Liver (tissue), 9 donors: ENCODE measurements around the gene WWC1. TPM values are rescaled to one million over a fixed set of nuclear protein-coding genes. Genes with fewer than 3 reads are reported as not detected.

Experiments
- DNase-seq: peaks from one replicate; pipeline ENCODE4 v3.0.0-alpha.2; 2017; ENCODE audit warnings: low spot score
- H3K27ac ChIP-seq, 2 donors: one replicate each; pipeline ENCODE4 v1.7.0; 2013; ENCODE audit warnings: inconsistent platforms in 2 of 2, low read length in 2 of 2, control low read depth in 1 of 2, low read depth in 1 of 2, mild to moderate bottlenecking in 1 of 2
- H3K27me3 ChIP-seq, 4 donors: one replicate each; pipeline versions ENCODE4 v1.6.1 to v1.7.0; 2013; ENCODE audit warnings: low read length in 3 of 4, inconsistent platforms in 1 of 4, mild to moderate bottlenecking in 1 of 4, moderate library complexity in 1 of 4; ENCODE audit not compliant: control insufficient read depth in 4 of 4, insufficient read depth in 4 of 4
- H3K36me3 ChIP-seq, 4 donors: one replicate each; pipeline versions ENCODE4 v1.6.1 to v1.7.0; 2013; ENCODE audit warnings: low read length in 3 of 4, mild to moderate bottlenecking in 3 of 4, low read depth in 1 of 4, moderate library complexity in 1 of 4; ENCODE audit not compliant: control insufficient read depth in 4 of 4, insufficient read depth in 3 of 4
- H3K4me1 ChIP-seq, 4 donors: one replicate each; pipeline versions ENCODE4 v1.6.1 to v1.7.0; 2013; ENCODE audit warnings: low read length in 3 of 4, mild to moderate bottlenecking in 3 of 4, moderate library complexity in 1 of 4; ENCODE audit not compliant: control insufficient read depth in 4 of 4, insufficient read depth in 4 of 4
- H3K4me3 ChIP-seq, 3 donors: one replicate each; pipeline versions ENCODE4 v1.6.1 to v1.7.0; 2013; ENCODE audit warnings: low read length in 3 of 3, control low read depth in 1 of 3, low read depth in 1 of 3, mild to moderate bottlenecking in 1 of 3
- H3K9ac ChIP-seq, 2 donors: one replicate each; pipeline ENCODE4 v1.7.0; 2013; ENCODE audit warnings: low read length in 2 of 2, mild to moderate bottlenecking in 2 of 2, moderate library complexity in 2 of 2, control low read depth in 1 of 2, low read depth in 1 of 2
- H3K9me3 ChIP-seq, 4 donors: one replicate each; pipeline versions ENCODE4 v1.6.1 to v1.7.0; 2013; ENCODE audit warnings: low read length in 3 of 4; ENCODE audit not compliant: control insufficient read depth in 4 of 4
- ATF3 ChIP-seq: IDR thresholded peaks from 2 replicates; pipeline ENCODE4 v1.6.1; 2016; ENCODE audit warnings: antibody characterized with exemption
- EGR1 ChIP-seq, 2 donors: IDR thresholded peaks; 2 replicates each; pipeline ENCODE4 v1.6.1; 2016 to 2018; ENCODE audit warnings: antibody characterized with exemption in 2 of 2, low read depth in 2 of 2
- FOXA2 ChIP-seq: IDR thresholded peaks from 2 replicates; pipeline ENCODE4 v1.6.1; 2016; ENCODE audit warnings: antibody characterized with exemption
- GABPA ChIP-seq, 2 donors: IDR thresholded peaks in 1 of 2; conservative IDR thresholded peaks in 1 of 2; 2 replicates each; pipeline ENCODE4 v1.6.1; 2016; ENCODE audit warnings: antibody characterized with exemption in 2 of 2, mild to moderate bottlenecking in 1 of 2, moderate library complexity in 1 of 2
- HNF4A ChIP-seq, 2 donors: conservative IDR thresholded peaks; 2 replicates each; pipeline ENCODE4 v1.6.1; 2016; ENCODE audit warnings: antibody characterized with exemption in 2 of 2, mild to moderate bottlenecking in 2 of 2
- HNF4G ChIP-seq: IDR thresholded peaks from 2 replicates; pipeline ENCODE4 v1.6.1; 2016; ENCODE audit warnings: antibody characterized with exemption
- JUND ChIP-seq, 2 donors: IDR thresholded peaks; 2 replicates each; pipeline ENCODE4 v1.6.1; 2016; ENCODE audit warnings: antibody characterized with exemption in 2 of 2
- MAX ChIP-seq: IDR thresholded peaks from 2 replicates; pipeline ENCODE4 v1.6.1; 2016; ENCODE audit warnings: antibody characterized with exemption
- RAD21 ChIP-seq, 2 donors: IDR thresholded peaks; 2 replicates each; pipeline ENCODE4 v1.6.1; 2016; ENCODE audit warnings: antibody characterized with exemption in 2 of 2, mild to moderate bottlenecking in 2 of 2
- REST ChIP-seq: IDR thresholded peaks from 2 replicates; pipeline ENCODE4 v1.6.1; 2016; ENCODE audit warnings: antibody characterized with exemption, mild to moderate bottlenecking
- RXRA ChIP-seq, 2 donors: IDR thresholded peaks; 2 replicates each; pipeline ENCODE4 v1.6.1; 2017 to 2018; ENCODE audit warnings: antibody characterized with exemption in 2 of 2, mild to moderate bottlenecking in 1 of 2
- SP1 ChIP-seq: IDR thresholded peaks from 2 replicates; pipeline ENCODE4 v1.6.1; 2018; ENCODE audit warnings: antibody characterized with exemption, mild to moderate bottlenecking
- ZBTB33 ChIP-seq: IDR thresholded peaks from 2 replicates; pipeline ENCODE4 v1.6.1; 2016; ENCODE audit warnings: antibody characterized with exemption
- WGBS: extraction: QIAGEN DNeasy Blood & Tissue Kit; methylation state at CpG from one replicate; pipeline ENCODE4 v1.1.7; 2013; 5-methylcytosine and 5-hydroxymethylcytosine counted together
- polyA plus RNA-seq, 2 donors: library from polyadenylated mRNA; stranded (reverse) in 1 of 2; unstranded in 1 of 2; fragments of 200-250 nt in 1 of 2; fragments of >200 nt in 1 of 2; fragmentation: Nextera tagmentation in 1 of 2; extraction: Ambion mirVana in 1 of 2; gene quantifications; one replicate each; pipeline versions ENCODE4 v1.2.1 to v1.2.3, GENCODE V29; 2013 to 2015
- total RNA-seq, 2 donors: library from RNA; depleted of rRNA; stranded (reverse); fragments of >200 nt; gene quantifications; one replicate each; pipeline ENCODE4 v1.2.3, GENCODE V29; 2014
- donor health status: healthy.
- donor health status: healthy.
- donor health status: healthy.
- donor health status: healthy.
- donor health status: healthy.

WWC1 gene
- total and polyA plus RNA-seq, 4 donors: 5.9 to 25.1 (median 14.8) TPM

GRCh38 chr5:168494057-168494555 is 202.7 kb downstream of the WWC1 start (continued):
- TF ChIP-seq REST: no peak
- no peak for TF ChIP-seq HNF4A (conservative IDR thresholded peaks at IDR 0.05)
- no peak for TF ChIP-seq FOXA2
- TF ChIP-seq EGR1 (IDR thresholded peaks at IDR 0.05; ENCODE audit: low read depth in 2 of 2): no peak

GRCh38 chr5:168502563-168503237 is 211.3 kb downstream of the WWC1 start:
- no peak overlapping the region for H3K9ac ChIP-seq
- no peak overlapping the region for H3K27ac ChIP-seq
- H3K4me1 ChIP-seq: no peaks in the 10 kb centered on the region
- TF ChIP-seq RXRA (IDR thresholded peaks at IDR 0.05) (no peak), EGR1 (IDR thresholded peaks at IDR 0.05; ENCODE audit: low read depth in 2 of 2) (no peak), ATF3 (no peak), JUND (IDR thresholded peaks at IDR 0.05) (no peak), SP1 (no peak), RAD21 (IDR thresholded peaks at IDR 0.05) (no peak), REST (no peak), HNF4G (no peak), ZBTB33 (no peak), GABPA (IDR thresholded peaks at IDR 0.05 in 1 of 2, conservative IDR thresholded peaks at IDR 0.05 in 1 of 2) (no peak), HNF4A (conservative IDR thresholded peaks at IDR 0.05) (no peak), MAX (no peak)
- H3K4me3 ChIP-seq: no peak overlapping the region
- no peak for DNase-seq
- H3K27me3 ChIP-seq: no peaks in the 10 kb centered on the region
- no peaks in the 10 kb centered on the region for H3K9me3 ChIP-seq
- WGBS: 99% methylated on average over 7 of the region's 7 CpGs
- H3K36me3 ChIP-seq: peaks cover 11 to 57% (median 42%) of the 10 kb centered on the region in 4 donors
